Measurements from ENCODE around the gene DUXB.

The DUXB gene

GRCh38 chr16:75660321-75660720, 40.9 kb downstream of the DUXB start:
- DNase-seq (ENCODE audit: low read depth): no peak

- no peak for DNase-seq (ENCODE audit: low read depth)
Observed at GRCh38 chr16:75658175-75658574, 43.1 kb downstream of the DUXB start.

GRCh38 chr16:75653922-75654321, 47.3 kb downstream of the DUXB start:
- no peak for DNase-seq (ENCODE audit: low read depth)

GRCh38 chr16:75648265-75649076, 52.8 kb downstream of the DUXB start:
- DNase-seq (ENCODE audit: low read depth): peak; percentile 75

- DNase-seq (ENCODE audit: low read depth): peak; percentile 91
Observed at GRCh38 chr16:75647492-75648264, 53.6 kb downstream of the DUXB start, which contains the start of the genes KARS1 and TERF2IP. KARS1 (minus strand) TSS chr16:75647665; CDS start chr16:75647639, 26 bp downstream. TERF2IP (plus strand) TSS chr16:75647773; CDS start chr16:75647883, 110 bp downstream.

GRCh38 chr16:75647112-75647491, 54.2 kb downstream of the DUXB start:
- no peak for DNase-seq (ENCODE audit: low read depth)

GRCh38 chr16:75644240-75645012, 56.8 kb downstream of the DUXB start:
- no peak for DNase-seq (ENCODE audit: low read depth)

Data from T-helper 22 cell (primary cell).